Stimulated activated naive CD4-positive, alpha-beta T cell (primary cell): ENCODE measurements around the gene GGCT.

ENCODE experiments used
- DNase-seq, 6 experiments: peaks; one replicate each; lab custom pipeline; 2025; lab: John Stamatoyannopoulos, UW

GGCT gene

GRCh38 chr7:30478349-30479201 lies 26.1 kb downstream of the GGCT start, which contains the start of gene NOD1:
Gene NOD1 (minus strand): TSS chr7:30478784. CDS start chr7:30456921, 21,863 bp downstream.
- DNase-seq = peak; percentile 39 to 83 (median 60)

DNA sequence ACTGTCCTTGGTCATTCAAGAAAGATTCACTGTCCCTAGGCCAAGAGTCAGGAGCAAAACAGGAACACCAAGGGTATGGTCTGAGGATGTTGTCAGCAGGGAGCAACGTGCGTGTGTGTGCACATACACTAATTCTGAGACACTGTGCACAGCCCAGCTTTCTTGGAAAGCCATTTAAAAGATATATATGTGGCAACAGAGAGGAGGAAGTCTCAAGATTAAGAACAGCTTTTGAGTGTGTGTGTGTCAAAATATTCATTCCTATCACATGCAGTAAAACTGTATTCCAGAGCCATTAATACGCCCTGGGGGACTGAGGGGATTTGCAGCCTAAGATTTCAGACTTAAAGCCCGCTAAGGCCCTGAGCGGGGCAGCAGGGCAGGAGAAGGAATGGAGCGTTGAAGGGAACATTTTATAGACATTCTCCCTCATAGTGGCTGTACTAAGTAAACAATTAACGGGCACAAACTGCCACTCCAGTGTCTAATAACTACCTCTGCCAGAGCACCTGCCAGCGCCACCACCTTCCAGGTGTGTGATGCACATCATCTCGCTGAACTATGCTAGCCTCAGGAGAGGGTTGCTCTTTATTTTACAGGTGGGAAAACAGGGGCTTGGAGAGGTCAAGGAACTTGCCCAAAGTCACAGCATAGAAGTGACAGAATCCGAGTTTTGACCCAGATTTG lies 28.0 kb downstream of the GGCT start:
- no peak for DNase-seq

- DNase-seq = no peak
These were observed 29.0 kb downstream of the GGCT start for GRCh38 chr7:30475580-30475979.

DNA sequence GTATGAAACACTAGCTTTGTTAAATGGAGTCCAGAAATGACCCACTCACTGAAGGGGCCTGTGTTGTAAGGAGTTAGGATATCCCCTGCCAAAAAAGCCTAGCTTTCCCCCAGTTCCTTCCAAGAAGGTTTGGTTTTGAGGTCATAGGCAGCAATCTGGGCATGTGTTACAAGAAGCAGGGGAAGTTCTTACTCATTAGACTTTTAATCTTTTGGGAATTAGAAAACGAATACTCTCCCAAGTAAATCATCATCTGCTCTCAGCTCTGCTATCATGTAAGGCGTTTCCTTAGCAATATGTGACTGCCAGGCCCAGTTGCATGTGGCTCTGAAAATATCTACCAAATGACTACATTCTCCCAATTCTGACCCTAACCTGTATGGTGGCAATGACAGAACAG lies 29.7 kb downstream of the GGCT start:
- no peak for DNase-seq

- no peak for DNase-seq
These were observed 30.1 kb downstream of the GGCT start for GRCh38 chr7:30474485-30474884.

GRCh38 chr7:30473903-30474302 lies 30.7 kb downstream of the GGCT start:
- no peak for DNase-seq

DNA sequence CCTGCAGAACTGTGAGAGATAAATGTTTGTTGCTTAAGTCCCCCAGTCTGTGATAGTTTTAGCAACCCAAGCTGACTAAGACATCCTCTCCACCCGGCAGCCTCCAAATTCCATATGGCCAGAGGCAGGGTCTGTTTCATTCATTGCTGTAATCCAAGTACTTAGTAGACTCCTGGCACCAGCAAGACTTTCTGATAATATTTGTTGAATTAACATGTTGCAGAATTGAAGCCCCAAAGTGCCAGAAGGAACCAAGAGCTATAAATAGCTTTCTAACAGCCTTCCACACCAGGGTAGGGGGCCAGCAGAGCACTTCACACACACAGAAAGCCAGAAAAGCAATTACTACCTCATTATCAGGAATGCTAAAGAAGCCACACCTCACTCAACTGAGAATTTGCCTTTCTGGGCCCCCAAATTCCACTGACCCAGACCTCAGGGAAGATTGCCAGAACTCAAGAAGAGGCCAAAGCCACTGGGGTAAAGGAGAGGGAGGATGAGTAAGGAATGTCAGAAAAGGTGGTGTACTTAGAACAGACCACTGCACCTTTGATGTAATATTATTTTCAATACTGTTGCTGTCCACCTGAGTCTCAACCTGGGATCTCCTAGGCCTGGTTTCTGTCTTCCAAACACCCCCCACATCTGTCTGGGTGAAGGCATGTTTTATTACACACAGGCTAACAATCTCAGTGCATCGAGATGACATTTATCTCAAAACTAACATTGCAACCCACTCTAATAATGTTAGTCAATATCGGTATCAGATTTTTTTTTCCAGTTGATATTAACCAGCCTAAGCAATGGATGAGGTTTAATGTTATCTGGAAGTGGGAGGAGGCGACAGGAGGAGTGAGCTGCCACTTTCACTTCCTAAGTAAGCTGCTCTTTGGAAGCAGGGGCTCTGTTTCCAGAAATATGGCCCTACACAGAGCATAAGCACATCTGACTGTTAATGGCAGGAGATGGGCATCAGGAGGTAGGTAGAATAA lies 31.5 kb downstream of the GGCT start:
- no peak for DNase-seq

DNA sequence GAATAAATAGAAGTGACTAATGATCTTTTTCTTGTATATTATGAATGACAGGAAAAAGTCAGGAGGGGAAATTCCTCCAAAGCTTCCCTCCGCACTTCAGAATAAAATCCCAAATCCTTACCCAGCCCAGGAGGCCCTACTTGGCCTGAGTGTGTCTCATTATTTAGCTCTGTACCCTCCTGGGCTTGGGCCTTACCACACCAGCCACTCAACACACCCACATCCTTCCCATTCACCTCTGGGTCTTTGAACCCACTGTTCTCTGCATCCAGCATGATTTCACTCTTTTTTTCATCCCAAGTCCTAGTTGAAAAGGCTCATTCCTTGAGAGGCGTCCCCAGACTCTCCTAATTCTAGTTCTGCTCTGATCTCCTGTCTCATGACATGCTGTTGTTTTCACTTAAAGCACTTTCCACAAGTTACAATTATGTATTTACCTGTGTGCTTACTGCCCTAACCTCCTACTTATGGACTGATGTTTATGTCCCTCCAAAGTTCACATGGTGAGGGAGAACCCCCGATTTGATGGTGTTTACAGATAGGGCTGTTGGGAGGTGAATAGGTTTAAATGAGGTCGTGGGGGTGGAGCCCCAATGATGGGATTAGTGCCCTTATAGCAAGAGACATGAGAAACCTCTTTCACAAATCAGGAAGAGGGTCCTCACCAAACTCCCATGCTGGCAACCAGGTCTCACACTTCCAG lies 32.4 kb downstream of the GGCT start:
- no peak for DNase-seq

- DNase-seq = no peak
These were observed 33.4 kb downstream of the GGCT start for GRCh38 chr7:30471205-30471604.

DNA sequence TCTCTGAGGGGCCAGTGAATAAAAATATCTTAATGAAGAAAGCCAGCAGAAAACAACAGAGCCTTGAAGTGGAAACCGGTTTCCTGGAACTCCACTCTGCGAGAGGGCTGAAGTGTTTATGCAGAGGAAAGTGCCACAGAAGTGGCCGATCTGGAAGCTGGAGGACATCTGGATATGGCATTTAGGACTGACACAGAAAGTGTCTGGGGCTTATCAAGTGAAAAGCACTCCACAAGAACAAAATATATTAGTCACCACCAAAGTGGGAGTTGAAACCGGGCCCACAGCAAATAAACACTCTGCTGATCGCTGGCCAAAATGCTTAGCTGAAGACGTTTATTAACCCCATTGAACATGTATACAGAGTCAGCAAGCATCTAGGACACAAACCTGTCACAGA lies 33.9 kb downstream of the GGCT start:
- no peak for DNase-seq

- no peak for DNase-seq
These were observed 34.4 kb downstream of the GGCT start for GRCh38 chr7:30470163-30470770.

DNA sequence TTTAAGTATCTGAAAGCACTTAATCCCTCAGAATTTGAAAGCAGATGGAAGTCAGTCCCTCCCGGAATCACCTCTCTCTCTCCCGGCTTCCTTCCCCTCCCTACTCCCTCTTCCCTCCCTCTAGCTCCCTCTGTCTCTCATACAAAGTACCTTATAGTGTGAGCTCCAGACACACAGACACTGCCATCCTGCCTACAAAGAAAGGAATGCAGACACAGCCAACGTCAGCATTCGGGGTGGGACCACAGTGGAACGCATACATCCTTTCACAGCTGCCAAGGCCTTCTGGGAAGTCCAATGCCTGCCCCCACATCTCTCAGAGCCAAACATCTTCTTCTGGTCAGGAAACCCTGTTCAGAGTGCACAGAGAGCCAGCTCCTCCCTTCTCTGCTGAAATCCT lies 35.3 kb downstream of the GGCT start:
- no peak for DNase-seq

DNA sequence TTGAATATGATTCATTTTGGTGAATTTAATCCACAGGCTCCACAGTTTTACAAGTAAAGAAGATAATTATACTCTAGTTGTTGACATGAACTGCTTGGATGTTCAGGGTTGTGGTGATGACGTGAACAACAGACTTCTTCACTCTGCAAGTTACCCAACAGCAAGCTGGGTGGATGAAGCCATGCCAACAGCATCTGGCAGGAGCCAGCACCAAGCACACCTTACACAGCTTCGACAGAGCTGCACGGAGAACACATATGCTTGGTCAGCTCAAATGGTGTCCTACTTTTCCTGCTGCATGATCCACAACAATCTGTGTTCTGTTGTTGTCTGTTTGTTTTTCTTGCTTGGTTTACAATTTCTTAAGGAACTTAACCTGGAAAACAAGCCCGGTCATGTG lies 35.8 kb downstream of the GGCT start:
- no peak for DNase-seq

GRCh38 chr7:30468041-30468440 lies 36.6 kb downstream of the GGCT start:
- no peak for DNase-seq

- no peak for DNase-seq
These were observed 37.4 kb downstream of the GGCT start for GRCh38 chr7:30467271-30467670.

- DNase-seq = no peak
These were observed 38.4 kb downstream of the GGCT start for GRCh38 chr7:30466266-30466665.

GRCh38 chr7:30465811-30466180 lies 38.8 kb downstream of the GGCT start:
- DNase-seq = no peak

DNA sequence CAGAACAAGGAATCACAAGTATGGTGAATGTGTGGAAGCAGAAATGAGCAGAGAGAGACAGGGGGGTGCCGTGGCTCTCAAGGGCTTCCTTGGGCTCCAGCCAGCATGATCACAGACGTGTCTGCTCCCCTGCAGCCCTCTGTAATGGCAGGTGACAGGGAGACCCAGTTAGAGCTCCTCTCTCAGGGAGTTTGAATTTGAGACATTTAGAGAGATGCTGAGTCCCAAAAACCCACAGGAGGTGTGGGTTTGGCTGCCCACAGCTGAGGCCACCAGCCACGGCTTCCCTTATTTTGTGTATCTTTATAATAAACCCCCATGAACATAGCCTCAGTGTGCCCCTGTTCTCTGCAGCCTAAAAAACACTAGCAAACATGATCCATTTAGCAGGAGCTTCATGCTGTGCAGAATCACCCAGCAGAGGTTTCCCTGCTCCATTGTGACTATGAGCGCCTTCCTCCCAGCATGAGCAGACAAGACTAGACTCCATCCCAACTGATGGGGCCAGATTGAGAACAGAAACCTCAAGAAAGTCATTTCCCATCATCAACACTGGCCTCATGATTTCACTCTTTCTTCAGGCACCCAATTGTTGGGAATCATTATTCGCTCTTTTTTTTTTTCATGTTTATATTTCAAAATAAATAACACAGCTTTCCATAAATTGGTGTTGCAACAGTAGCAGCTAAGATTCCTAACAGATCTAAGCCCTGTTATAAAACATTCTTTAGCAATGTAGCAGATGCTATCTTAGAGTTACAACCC lies 39.4 kb downstream of the GGCT start:
- DNase-seq = no peak

DNA sequence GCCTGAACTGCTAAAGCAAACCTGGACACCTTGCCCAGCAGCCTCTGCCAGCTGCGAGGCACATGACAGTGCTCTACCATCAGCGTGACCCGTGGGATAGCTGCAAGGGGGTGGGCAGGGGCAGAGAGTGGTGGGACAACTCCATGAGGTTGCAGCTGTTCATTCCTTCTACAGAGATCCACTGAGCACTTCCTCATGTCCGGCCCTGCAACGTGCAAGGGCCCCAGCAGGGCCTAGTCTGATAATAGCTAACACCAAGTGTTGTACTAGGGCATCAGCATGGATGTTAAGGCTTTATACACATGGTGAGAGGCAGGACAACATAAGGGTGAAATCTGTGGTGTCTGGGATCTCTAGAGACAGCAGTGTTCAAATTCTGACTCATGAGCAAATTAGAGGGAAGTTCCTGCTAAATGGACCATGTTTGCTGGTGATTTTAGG lies 40.4 kb downstream of the GGCT start:
- DNase-seq = no peak

DNA sequence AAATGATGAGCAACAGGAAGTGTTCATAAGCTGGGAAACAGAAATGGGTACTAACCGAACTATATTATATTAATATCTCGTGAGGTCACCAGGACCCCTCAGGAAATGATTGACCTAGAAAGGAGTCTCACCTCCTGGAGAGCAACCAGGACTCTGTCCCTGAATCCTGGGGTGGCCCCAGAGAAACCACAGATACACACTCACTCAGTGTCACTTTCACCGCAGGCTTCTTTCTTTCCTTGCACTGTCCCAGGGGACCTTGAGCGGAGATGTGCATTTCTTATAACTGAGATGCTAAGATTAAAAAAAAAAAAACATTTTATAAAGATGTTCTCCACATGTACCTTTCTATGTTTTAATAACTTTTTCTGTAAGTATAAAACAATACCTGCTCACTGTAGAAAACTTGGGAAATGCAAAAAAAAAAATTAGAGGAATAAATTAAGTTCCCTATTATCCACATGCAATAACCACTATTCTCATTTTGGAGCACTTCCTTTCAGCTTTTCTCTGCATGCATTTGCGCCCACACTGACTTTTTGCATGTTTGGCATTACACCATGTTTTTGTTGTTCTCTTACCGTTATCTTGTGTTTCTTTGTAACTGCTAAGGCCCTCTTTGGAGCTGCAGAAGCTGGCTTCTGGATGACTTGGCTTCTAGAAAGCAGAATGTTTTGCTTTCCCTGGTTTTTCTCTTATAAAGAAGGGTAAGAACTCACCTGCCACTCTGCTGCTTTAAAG lies 41.1 kb downstream of the GGCT start:
- DNase-seq = no peak
